ENCODE data around the gene ALPL. TPM values are rescaled to one million over a fixed set of nuclear protein-coding genes. Genes with fewer than 3 reads are reported as not detected.

Gene ALPL
- total RNA-seq, 1 experiment from 2014 or later = 140 TPM

GRCh38 chr1:21508580-21509350 lies 458 bp upstream of the ALPL start (continued):
- TF ChIP-seq USF2 (CRISPR knock-in tag; IDR thresholded peaks at IDR 0.05) = peak; percentile 22; the same call in 1 of the 2 replicates
- no peak for TF ChIP-seq AFF4 (CRISPR knock-in tag; IDR thresholded peaks at IDR 0.05; ENCODE audit: borderline replicate concordance)
- no peak for TF ChIP-seq E2F1 (CRISPR knock-in tag; IDR thresholded peaks at IDR 0.05)

- CTCF ChIA-PET = interaction anchor here (0.7 to 6.0 kb wide), 19 partner anchors 9 to 255 kb away, joined by 3 to 62 read pairs (median 6); no protein-coding TSS in a partner anchor
- DNase-seq (ENCODE audit: low spot score) (peak; percentile 64), ATAC-seq (peak; percentile 44)
- H3K9me3 Mint-ChIP-seq = no peaks in the 10 kb centered on the region
- peak overlapping the region; percentile 68 for H3K4me3 Mint-ChIP-seq
- H3K36me3 Mint-ChIP-seq = peaks cover 3% of the 10 kb centered on the region; the same call in 1 of the 2 replicates
- TF ChIP-seq SP1 (CRISPR knock-in tag; conservative IDR thresholded peaks at IDR 0.05) = peak; percentile 46
- 0 out of 2 replicates have a peak, but pooled peaks have one; percentile 23 for TF ChIP-seq CREM (CRISPR knock-in tag; IDR thresholded peaks at IDR 0.05)
- TF ChIP-seq PREB (CRISPR knock-in tag; IDR thresholded peaks at IDR 0.05; ENCODE audit: borderline replicate concordance) = no peak
- no peak for TF ChIP-seq GRHL2 (CRISPR knock-in tag; IDR thresholded peaks at IDR 0.05; ENCODE audit: insufficient replicate concordance, severe bottlenecking)
- TF ChIP-seq RELA (CRISPR knock-in tag; IDR thresholded peaks at IDR 0.05; ENCODE audit: borderline replicate concordance) = no peak
- TF ChIP-seq MAX (CRISPR knock-in tag; IDR thresholded peaks at IDR 0.05) = peak; percentile 10
- H3K4me1 Mint-ChIP-seq = peaks cover 35% of the 10 kb centered on the region
- POLR2A ChIA-PET = no interaction called here
- H3K27me3 Mint-ChIP-seq (ENCODE audit: low read depth) = peaks cover 21% of the 10 kb centered on the region
- H3K27ac Mint-ChIP-seq = peak overlapping the region; percentile 86
These were observed 880 bp downstream of the ALPL start for GRCh38 chr1:21510113-21510493.

- peaks cover 3% of the 10 kb centered on the region; the same call in 1 of the 2 replicates for H3K36me3 Mint-ChIP-seq
- POLR2A ChIA-PET = no interaction called here
- H3K27me3 Mint-ChIP-seq (ENCODE audit: low read depth) = peaks cover 21% of the 10 kb centered on the region
- ATAC-seq = no peak
- DNase-seq (ENCODE audit: low spot score) = no peak
- H3K27ac Mint-ChIP-seq = peak overlapping the region; percentile 86; the same call in 1 of the 2 replicates
- peak overlapping the region; percentile 68 for H3K4me3 Mint-ChIP-seq
- no peak for TF ChIP-seq FOXK1 (CRISPR knock-in tag; IDR thresholded peaks at IDR 0.05)
- no peak for TF ChIP-seq HMGXB4 (CRISPR knock-in tag; IDR thresholded peaks at IDR 0.05)
- no peak for TF ChIP-seq ZNF121 (CRISPR knock-in tag; IDR thresholded peaks at IDR 0.05)
- TF ChIP-seq ARID4B (CRISPR knock-in tag; IDR thresholded peaks at IDR 0.05; ENCODE audit: borderline replicate concordance) = 0 out of 2 replicates have a peak, but pooled peaks have one; percentile 24
- no peak for TF ChIP-seq MAX (CRISPR knock-in tag; IDR thresholded peaks at IDR 0.05)
- TF ChIP-seq ZNF263 (CRISPR knock-in tag; IDR thresholded peaks at IDR 0.05; ENCODE audit: low read depth) = no peak
- H3K9me3 Mint-ChIP-seq = no peaks in the 10 kb centered on the region
- CTCF ChIA-PET = interaction anchor here (0.6 to 6.0 kb wide), 18 partner anchors 8 to 266 kb away, joined by 3 to 62 read pairs (median 6); no protein-coding TSS in a partner anchor
- peaks cover 40% of the 10 kb centered on the region for H3K4me1 Mint-ChIP-seq
These were observed 1.8 kb downstream of the ALPL start for GRCh38 chr1:21510885-21511578.
